IMR-90 (cell line): Measurements from ENCODE around the gene CNPY4. TPM values are rescaled to one million over a fixed set of nuclear protein-coding genes. Genes with fewer than 3 reads are reported as not detected.

ENCODE experiments used
- ATAC-seq: fragments of 200-7000 bp; cut with Tn5 transposase; 2 replicates; pipeline ENCODE4 v1.9.1; 2020; ENCODE audit warnings: low read depth, mild to moderate bottlenecking, moderate library complexity
- BruUV-seq: library from RNA; stranded (reverse); fragments of 400-500 nt; replicated peaks from 2 replicates; lab custom pipeline; 2021; lab: Mats Ljungman, UMichigan
- CTCF ChIA-PET: fragments of 300-600 bp; formaldehyde crosslinking; extraction: SDS; loops from one replicate; lab custom pipeline; 2021; ENCODE audit warnings: antibody characterized with exemption; lab: Yijun Ruan, JAX
- POLR2A ChIA-PET: fragments of 300-600 bp; sonication (Branson Sonifier 250); formaldehyde crosslinking; loops from one replicate; lab custom pipeline; 2022; ENCODE audit warnings: antibody characterized with exemption; ENCODE audit not compliant: unreplicated experiment; lab: Charles Lee
- DNase-seq: peaks from one replicate; pipeline ENCODE4 v3.0.0; 2013
- H2AFZ ChIP-seq: replicated peaks from 2 replicates; pipeline ENCODE3; 2013; ENCODE audit warnings: low read length, mild to moderate bottlenecking; ENCODE audit not compliant: poor library complexity
- H2AK5ac ChIP-seq: 2 replicates; pipeline ENCODE4 v1.6.1; 2013; ENCODE audit warnings: low read depth, low read length, inconsistent platforms
- H2AK9ac ChIP-seq: replicated peaks from 2 replicates; pipeline ENCODE3; 2013; ENCODE audit warnings: mild to moderate bottlenecking, low read depth, low read length, moderate library complexity; ENCODE audit not compliant: poor library complexity
- H2BK120ac ChIP-seq: 2 replicates; pipeline ENCODE4 v1.6.1; 2013; ENCODE audit warnings: low read depth, low read length, inconsistent platforms
- H2BK15ac ChIP-seq: 3 replicates; pipeline ENCODE4 v1.6.1; 2013; ENCODE audit warnings: low read depth, low read length, inconsistent platforms
- H2BK20ac ChIP-seq: 2 replicates; pipeline ENCODE4 v1.6.1; 2013; ENCODE audit warnings: low read depth, mild to moderate bottlenecking, inconsistent platforms, low read length, moderate library complexity
- H2BK5ac ChIP-seq: 2 replicates; pipeline ENCODE4 v1.6.1; 2013; ENCODE audit warnings: mild to moderate bottlenecking, low read depth, low read length, inconsistent platforms; ENCODE audit not compliant: poor library complexity, severe bottlenecking
- H3K14ac ChIP-seq: replicated peaks from 2 replicates; pipeline ENCODE4 v1.6.1; 2013; ENCODE audit warnings: low read depth, low read length, inconsistent platforms
- H3K18ac ChIP-seq: 2 replicates; pipeline ENCODE4 v1.6.1; 2013; ENCODE audit warnings: low read depth, low read length, control low read depth
- H3K23ac ChIP-seq: 2 replicates; pipeline ENCODE4 v1.6.1; 2013; ENCODE audit warnings: low read depth, low read length, inconsistent platforms
- H3K27ac ChIP-seq: 2 replicates; pipeline ENCODE4 v1.5.1; 2013; ENCODE audit warnings: mild to moderate bottlenecking, control low read depth, low read length; ENCODE audit not compliant: insufficient read depth
- H3K27me3 ChIP-seq: 2 replicates; pipeline ENCODE4 v1.6.1; 2013; ENCODE audit warnings: low read length; ENCODE audit not compliant: control insufficient read depth, insufficient read depth
- H3K36me3 ChIP-seq: 2 replicates; pipeline ENCODE4 v1.6.1; 2013; ENCODE audit warnings: low read length, mixed read lengths; ENCODE audit not compliant: control insufficient read depth, insufficient read depth
- H3K4ac ChIP-seq: 2 replicates; pipeline ENCODE4 v1.6.1; 2013; ENCODE audit warnings: low read depth, low read length, inconsistent platforms
- H3K4me1 ChIP-seq: 2 replicates; pipeline ENCODE4 v1.6.1; 2013; ENCODE audit warnings: low read length, mixed read lengths; ENCODE audit not compliant: control insufficient read depth, insufficient read depth
- H3K4me2 ChIP-seq: 2 replicates; pipeline ENCODE4 v1.6.1; 2013; ENCODE audit warnings: low read depth, mild to moderate bottlenecking, control low read depth, low read length, moderate library complexity
- H3K4me3 ChIP-seq: 2 replicates; pipeline ENCODE4 v1.5.1; 2013; ENCODE audit warnings: low read depth, mild to moderate bottlenecking, control low read depth, low read length, moderate library complexity; ENCODE audit not compliant: insufficient read depth
- H3K56ac ChIP-seq: 2 replicates; pipeline ENCODE4 v1.6.1; 2013; ENCODE audit warnings: low read length, inconsistent platforms; ENCODE audit not compliant: insufficient read depth; ENCODE audit errors: extremely low read depth
- H3K79me1 ChIP-seq, 2 experiments: 2 replicates each; pipeline ENCODE4 v1.6.1; 2013; ENCODE audit warnings: low read length in 2 of 2, inconsistent platforms in 1 of 2, low read depth in 1 of 2
- H3K9ac ChIP-seq: 2 replicates; pipeline ENCODE4 v1.6.1; 2013; ENCODE audit warnings: low read depth, low read length, control low read depth
- H3K9me1 ChIP-seq: 2 replicates; pipeline ENCODE4 v1.6.1; 2013; ENCODE audit warnings: low read length, inconsistent platforms; ENCODE audit not compliant: insufficient read depth
- H3K9me3 ChIP-seq: 2 replicates; pipeline ENCODE4 v1.6.1; 2013; ENCODE audit warnings: low read length; ENCODE audit not compliant: control insufficient read depth, insufficient read depth
- H4K20me1 ChIP-seq: 2 replicates; pipeline ENCODE4 v1.6.1; 2013; ENCODE audit warnings: low read length, inconsistent platforms; ENCODE audit not compliant: insufficient read depth
- H4K5ac ChIP-seq: 2 replicates; pipeline ENCODE4 v1.6.1; 2013; ENCODE audit warnings: mild to moderate bottlenecking, low read depth, low read length, control low read depth
- H4K8ac ChIP-seq, 2 experiments: 2 replicates each; pipeline ENCODE4 v1.6.1; 2013; ENCODE audit warnings: low read depth in 2 of 2, low read length in 2 of 2, control low read depth in 1 of 2, inconsistent platforms in 1 of 2
- H4K91ac ChIP-seq: 2 replicates; pipeline ENCODE4 v1.6.1; 2013; ENCODE audit warnings: low read depth, low read length, inconsistent platforms; ENCODE audit not compliant: insufficient read depth
- BHLHE40 ChIP-seq: fragments of 150-350 bp; IDR thresholded peaks from 2 replicates; pipeline ENCODE4 v1.6.1; 2016; ENCODE audit warnings: mild to moderate bottlenecking, low read depth, low read length
- CEBPB ChIP-seq: IDR thresholded peaks from 2 replicates; pipeline ENCODE4 v1.6.1; 2012; ENCODE audit warnings: low read depth, low read length, improper control_type of control experiment
- ELK1 ChIP-seq: fragments of 150-350 bp; IDR thresholded peaks from 2 replicates; pipeline ENCODE4 v1.6.1; 2016; ENCODE audit warnings: low read depth, mild to moderate bottlenecking, low read length, moderate library complexity, borderline replicate concordance
- FOS ChIP-seq: fragments of 150-350 bp; IDR thresholded peaks from 2 replicates; pipeline ENCODE4 v1.6.1; 2016; ENCODE audit warnings: low read depth, low read length
- MAFK ChIP-seq: IDR thresholded peaks from 2 replicates; pipeline ENCODE4 v1.6.1; 2012; ENCODE audit warnings: low read depth, low read length, improper control_type of control experiment
- MAZ ChIP-seq: IDR thresholded peaks from 2 replicates; pipeline ENCODE4 v1.6.1; 2012; ENCODE audit warnings: low read depth, mild to moderate bottlenecking, low read length, improper control_type of control experiment, moderate library complexity, borderline replicate concordance
- MXI1 ChIP-seq: IDR thresholded peaks from 2 replicates; pipeline ENCODE4 v1.6.1; 2012; ENCODE audit warnings: low read depth, mild to moderate bottlenecking, low read length, moderate library complexity, borderline replicate concordance
- NFE2L2 ChIP-seq: fragments of 150-350 bp; IDR thresholded peaks from 2 replicates; pipeline ENCODE4 v1.6.1; 2016; ENCODE audit warnings: low read depth, mild to moderate bottlenecking, low read length
- POLR2A ChIP-seq: IDR thresholded peaks from 2 replicates; pipeline ENCODE4 v1.6.1; 2012; ENCODE audit warnings: mild to moderate bottlenecking, low read depth, low read length
- RAD21 ChIP-seq: IDR thresholded peaks from 2 replicates; pipeline ENCODE4 v1.6.1; 2012; ENCODE audit warnings: low read length, improper control_type of control experiment
- RCOR1 ChIP-seq: IDR thresholded peaks from 2 replicates; pipeline ENCODE4 v1.6.1; 2012; ENCODE audit warnings: mild to moderate bottlenecking, low read length, improper control_type of control experiment; ENCODE audit not compliant: insufficient replicate concordance
- SMC3 ChIP-seq: fragments of 150-350 bp; IDR thresholded peaks from 2 replicates; pipeline ENCODE4 v1.6.1; 2016; ENCODE audit warnings: low read depth, mild to moderate bottlenecking, antibody characterized with exemption, low read length, moderate library complexity
- USF2 ChIP-seq: fragments of 150-350 bp; IDR thresholded peaks from 2 replicates; pipeline ENCODE4 v1.6.1; 2017; ENCODE audit warnings: mild to moderate bottlenecking, antibody characterized with exemption, low read length, low read depth
- WGBS, 2 experiments: methylation state at CpG; one replicate each; pipeline versions ENCODE4 v1.1.5 to v1.1.7; 2013; ENCODE audit warnings: missing lambda C conversion rate in 2 of 2; ENCODE audit not compliant: insufficient read length in 1 of 2; ENCODE audit errors: extremely low coverage in 2 of 2; 5-methylcytosine and 5-hydroxymethylcytosine counted together
- dilution Hi-C: fragments of 300-500 bp; cut with HindIII; formaldehyde crosslinking; loops from one replicate; pipeline ENCODE4 v1.14.3; 2018; ENCODE audit warnings: low sequenced_read_pairs; ENCODE audit not compliant: unreplicated experiment
- in situ Hi-C: fragments of 300-500 bp; cut with MboI; formaldehyde crosslinking; loops from 3 replicates; pipeline ENCODE4 v1.14.3; 2019; ENCODE audit warnings: low sequenced_read_pairs, inconsistent platforms, mixed read lengths
- intact Hi-C: fragments of 100-400 bp; cut with micrococcal nuclease; formaldehyde crosslinking; loops from 2 replicates; pipeline ENCODE4 v1.10.0; 2022
- polyA plus RNA-seq, 3 experiments: library from polyadenylated mRNA; depleted of rRNA; stranded (reverse); fragments of >200 nt; gene quantifications; 2 replicates each; pipeline ENCODE4 v1.2.3, GENCODE V29; 2012; ENCODE audit warnings: low replicate concordance in 1 of 3
- total RNA-seq: library from RNA; depleted of rRNA; stranded (reverse); fragments of >200 nt; gene quantifications from 2 replicates; pipeline ENCODE4 v1.2.3, GENCODE V29; 2012

Gene CNPY4
- total and polyA plus RNA-seq, 2 of the 4 experiments (the other 2 are of a cell fraction): 13.3 to 21.9 TPM

- ChIA-PET POLR2A (no interaction called here), CTCF (no interaction called here)
- H2BK5ac ChIP-seq: peak overlapping the region; percentile 97
- peaks cover 29% of the 10 kb centered on the region for H3K36me3 ChIP-seq
- peak overlapping the region; percentile 100 for H2BK20ac ChIP-seq
- BruUV-seq: no TSS peak
- H3K4me2 ChIP-seq: peak overlapping the region; percentile 85
- peak overlapping the region; percentile 94 for H3K9ac ChIP-seq
- peaks cover 15% of the 10 kb centered on the region; the same call in 1 of the 2 replicates for H4K20me1 ChIP-seq
- peak overlapping the region; percentile 92 for H2AFZ ChIP-seq
- peak overlapping the region; percentile 97 for H3K4me3 ChIP-seq
- no CpG with 5 or more reads among the region's 11 CpGs for WGBS, 2 experiments
- H3K27me3 ChIP-seq: no peaks in the 10 kb centered on the region
- TF ChIP-seq BHLHE40 (no peak), MAFK (no peak), POLR2A (no peak), FOS (no peak), CEBPB (no peak), RAD21 (no peak), MAZ (no peak), NFE2L2 (no peak), USF2 (no peak), SMC3 (no peak), MXI1 (no peak), RCOR1 (no peak), ELK1 (no peak)
- in situ Hi-C loops (no loop called here), dilution Hi-C loops (no loop called here), intact Hi-C loops (no loop called here)
- H3K4me1 ChIP-seq: peaks cover 18% of the 10 kb centered on the region
- peak overlapping the region; percentile 95 for H3K56ac ChIP-seq
- peak overlapping the region; percentile 98 for H2AK5ac ChIP-seq
- peak overlapping the region; percentile 99 for H2BK120ac ChIP-seq
- peak overlapping the region; percentile 95 for H3K4ac ChIP-seq
- peak overlapping the region; percentile 100 for H3K27ac ChIP-seq
- H3K18ac ChIP-seq: peak overlapping the region; percentile 98
- peaks cover 22 to 46% of the 10 kb centered on the region in 2 experiments for H3K79me1 ChIP-seq
- peak overlapping the region; percentile 94 for H2BK15ac ChIP-seq
- H3K14ac ChIP-seq: peak overlapping the region; percentile 97
- peak overlapping the region; percentile 98 for H2AK9ac ChIP-seq
- DNase-seq (no peak), ATAC-seq (no peak; the same call in none of the 2 replicates)
- H3K9me1 ChIP-seq: peaks cover 13% of the 10 kb centered on the region
- peak overlapping the region; percentile 99 for H3K23ac ChIP-seq
- H4K5ac ChIP-seq: peak overlapping the region; percentile 100
- H4K8ac ChIP-seq: peak overlapping the region; percentile 97 to 100
- peak overlapping the region; percentile 96 for H4K91ac ChIP-seq
- no peaks in the 10 kb centered on the region for H3K9me3 ChIP-seq
Observed at GRCh38 chr7:100088095-100088620, 31.3 kb upstream of the CNPY4 start.
